ENCODE measurements around the gene QPCTL. TPM values are rescaled to one million over a fixed set of nuclear protein-coding genes. Genes with fewer than 3 reads are reported as not detected.
"Not testable (repeated sequence)": the region's sequence is repeated elsewhere in the genome, so short reads cannot be mapped to it uniquely, and the experiment has no call there.

QPCTL gene
- polyA plus RNA-seq, 1 of the 3 experiments (the other 2 are of a cell fraction) = 17.6 TPM

DNA sequence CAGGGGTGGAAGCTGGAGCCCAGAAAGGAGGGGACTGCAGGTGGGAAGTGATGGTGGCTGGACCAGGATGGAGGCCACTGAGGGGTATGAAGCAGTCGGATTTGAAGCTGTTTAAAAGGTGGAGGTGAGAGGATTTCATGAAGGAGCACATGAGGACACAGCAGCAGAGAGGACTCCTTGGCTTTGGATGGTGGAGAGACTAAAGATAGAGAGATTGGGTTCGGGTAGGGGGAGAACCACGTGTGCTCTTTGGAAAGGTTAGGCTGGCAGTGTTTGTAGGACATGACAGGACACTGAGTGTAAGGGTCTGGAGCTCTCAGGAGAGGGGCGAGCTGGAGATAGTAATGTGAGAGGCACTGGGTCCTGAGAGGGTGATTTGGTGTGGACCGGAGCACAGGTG is 9.6 kb upstream of the QPCTL start:
- DNase-seq = no peak
- Histone ChIP-seq H3K79me2 (ENCODE audit: insufficient read depth) (no peaks in the 10 kb centered on the region), H3K9me3 (no peaks in the 10 kb centered on the region), H3K27ac (ENCODE audit: low read depth in 2 of 2, low read length in 1 of 2) (no peak overlapping the region), H3K4me2 (no peak overlapping the region), H2AFZ (ENCODE audit: low read depth) (no peak overlapping the region), H4K20me1 (ENCODE audit: insufficient read depth) (no peaks in the 10 kb centered on the region), H3K36me3 (replicated peaks in 1 of 2; ENCODE audit: control insufficient read depth in 1 of 2, insufficient read depth in 2 of 2, low read length in 1 of 2) (peaks cover 26 to 30% of the 10 kb centered on the region in 2 experiments), H3K9ac (no peak overlapping the region), H3K4me3 (ENCODE audit: low read depth in 2 of 2, low read length in 1 of 2) (no peak overlapping the region), H3K4me1 (ENCODE audit: control insufficient read depth in 1 of 2, insufficient read depth in 2 of 2, low read depth in 1 of 2, low read length in 1 of 2) (peaks cover 0 to 7% of the 10 kb centered on the region in 2 experiments; a peak in 1 of 4 replicates), H3K27me3 (ENCODE audit: insufficient read depth) (no peaks in the 10 kb centered on the region), H3F3A (replicated peaks; ENCODE audit: insufficient read depth) (peaks cover 27% of the 10 kb centered on the region), H3K9me2 (no peaks in the 10 kb centered on the region)
- POLR2A ChIA-PET = interaction anchor here (0.6 to 1.1 kb wide), 2 partner anchors 11 to 187 kb away, joined by 3 to 4 read pairs; no protein-coding TSS in a partner anchor
- TF ChIP-seq, protein P1, sequence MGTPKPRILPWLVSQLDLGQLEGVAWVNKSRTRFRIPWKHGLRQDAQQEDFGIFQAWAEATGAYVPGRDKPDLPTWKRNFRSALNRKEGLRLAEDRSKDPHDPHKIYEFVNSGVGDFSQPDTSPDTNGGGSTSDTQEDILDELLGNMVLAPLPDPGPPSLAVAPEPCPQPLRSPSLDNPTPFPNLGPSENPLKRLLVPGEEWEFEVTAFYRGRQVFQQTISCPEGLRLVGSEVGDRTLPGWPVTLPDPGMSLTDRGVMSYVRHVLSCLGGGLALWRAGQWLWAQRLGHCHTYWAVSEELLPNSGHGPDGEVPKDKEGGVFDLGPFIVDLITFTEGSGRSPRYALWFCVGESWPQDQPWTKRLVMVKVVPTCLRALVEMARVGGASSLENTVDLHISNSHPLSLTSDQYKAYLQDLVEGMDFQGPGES (IDR thresholded peaks at IDR 0.05; ENCODE audit: low read depth, low read length) = no peak
- TF ChIP-seq SMC3 (IDR thresholded peaks at IDR 0.05; ENCODE audit: low read depth, low read length) = no peak
- no peak for TF ChIP-seq NRF1 (IDR thresholded peaks at IDR 0.05; ENCODE audit: low read depth, low read length)
- no peak for TF ChIP-seq EP300 (IDR thresholded peaks at IDR 0.05; ENCODE audit: borderline replicate concordance in 1 of 2, low read depth in 1 of 2, low read length in 1 of 2)
- TF ChIP-seq MEF2A (IDR thresholded peaks at IDR 0.05; ENCODE audit: borderline replicate concordance, low read depth) = no peak
- TF ChIP-seq FOXJ3 (CRISPR knock-in tag; IDR thresholded peaks at IDR 0.05) = no peak
- CTCF ChIA-PET = interaction anchor here (0.6 to 9.0 kb wide), 10 partner anchors 10 to 243 kb away, joined by 3 to 106 read pairs (median 4); partner anchors contain the start of genes GIPR, QPCTL, SIX5 and SNRPD2
- WGBS (ENCODE audit: low lambda C conversion rate) = 93% methylated on average over 5 of the region's 5 CpGs

DNA sequence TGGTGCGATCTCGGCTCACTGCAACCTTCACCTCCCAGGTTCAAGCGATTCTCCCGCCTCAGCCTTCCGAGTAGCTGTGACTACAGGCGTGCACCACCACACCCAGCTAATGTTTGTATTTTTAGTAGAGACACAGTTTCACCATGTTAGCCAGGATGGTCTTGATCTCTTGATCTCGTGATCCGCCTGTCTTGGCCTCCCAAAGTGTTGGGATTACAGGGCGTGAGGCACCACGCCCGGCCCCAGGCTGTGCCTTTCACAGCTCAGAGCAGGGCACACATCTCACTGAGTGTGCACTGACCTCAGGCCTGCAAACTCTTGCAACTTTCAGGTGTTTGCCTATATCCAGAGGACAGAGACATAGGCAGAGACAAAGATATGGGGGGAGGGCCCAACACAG is 7.4 kb upstream of the QPCTL start:
- H3K4me3 ChIP-seq (ENCODE audit: low read depth in 2 of 2, low read length in 1 of 2); H3K9me2 ChIP-seq; DNase-seq; H3K4me2 ChIP-seq; H3K27ac ChIP-seq (ENCODE audit: low read depth in 2 of 2, low read length in 1 of 2); H3K9me3 ChIP-seq; H2AFZ ChIP-seq (ENCODE audit: low read depth); H3K27me3 ChIP-seq (ENCODE audit: insufficient read depth); POLR2A ChIA-PET; H4K20me1 ChIP-seq (ENCODE audit: insufficient read depth); H3K9ac ChIP-seq; H3K4me1 ChIP-seq (ENCODE audit: control insufficient read depth in 1 of 2, insufficient read depth in 2 of 2, low read depth in 1 of 2, low read length in 1 of 2): not testable (repeated sequence)
- WGBS (ENCODE audit: low lambda C conversion rate) = 97% methylated on average over 11 of the region's 11 CpGs
- Histone ChIP-seq H3K36me3 (replicated peaks in 1 of 2; ENCODE audit: control insufficient read depth in 1 of 2, insufficient read depth in 2 of 2, low read length in 1 of 2) (peaks cover 32 to 38% of the 10 kb centered on the region in 2 experiments), H3K79me2 (ENCODE audit: insufficient read depth) (peaks cover 14% of the 10 kb centered on the region; the same call in 1 of the 2 replicates), H3F3A (replicated peaks; ENCODE audit: insufficient read depth) (peaks cover 20% of the 10 kb centered on the region)
- CTCF ChIA-PET = interaction anchor here (1.0 to 9.0 kb wide), 4 partner anchors 7 to 272 kb away, joined by 3 to 106 read pairs (median 3); partner anchors contain the start of genes QPCTL and SNRPD2

DNA sequence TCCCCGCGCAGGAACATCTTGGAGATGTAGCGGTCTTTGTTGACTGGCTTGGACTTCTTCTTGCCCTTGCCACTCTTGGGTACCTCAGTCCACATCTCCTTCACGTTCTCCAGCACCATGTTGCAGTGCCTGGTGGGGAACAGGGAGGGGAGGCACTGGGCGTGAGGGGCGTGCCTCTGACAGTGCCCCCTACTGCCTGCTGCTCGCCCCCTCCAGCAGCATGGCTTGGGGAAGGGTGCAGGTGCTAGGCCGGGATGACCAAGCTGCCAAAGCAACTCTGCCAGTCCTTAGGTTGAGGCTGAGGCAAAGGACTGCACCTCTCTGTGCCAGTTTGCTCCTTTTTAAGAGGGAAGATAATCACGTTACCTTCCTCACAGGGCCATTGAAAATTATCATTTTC is 4.9 kb upstream of the QPCTL start:
- H3K9ac ChIP-seq = no peak overlapping the region
- ChIA-PET CTCF (interaction anchor here (0.9 kb wide), 1 partner anchor 10 kb away, joined by 3 read pairs; no protein-coding TSS in a partner anchor), POLR2A (no interaction called here)
- no peak overlapping the region for H3K4me3 ChIP-seq (ENCODE audit: low read depth in 2 of 2, low read length in 1 of 2)
- DNase-seq = no peak
- peaks cover 22% of the 10 kb centered on the region for H3F3A ChIP-seq (replicated peaks; ENCODE audit: insufficient read depth)
- no peaks in the 10 kb centered on the region for H3K27me3 ChIP-seq (ENCODE audit: insufficient read depth)
- peaks cover 29% of the 10 kb centered on the region for H3K79me2 ChIP-seq (ENCODE audit: insufficient read depth)
- H3K4me2 ChIP-seq = no peak overlapping the region
- H4K20me1 ChIP-seq (ENCODE audit: insufficient read depth) = no peaks in the 10 kb centered on the region
- H3K36me3 ChIP-seq (replicated peaks in 1 of 2; ENCODE audit: control insufficient read depth in 1 of 2, insufficient read depth in 2 of 2, low read length in 1 of 2) = peaks cover 32 to 38% of the 10 kb centered on the region in 2 experiments
- WGBS (ENCODE audit: low lambda C conversion rate) = 91% methylated on average over 7 of the region's 9 CpGs
- no peak overlapping the region for H3K27ac ChIP-seq (ENCODE audit: low read depth in 2 of 2, low read length in 1 of 2)
- H2AFZ ChIP-seq (ENCODE audit: low read depth) = no peak overlapping the region
- H3K9me2 ChIP-seq = no peaks in the 10 kb centered on the region
- peaks cover 0 to 3% of the 10 kb centered on the region in 2 experiments; a peak in 1 of 4 replicates for H3K4me1 ChIP-seq (ENCODE audit: control insufficient read depth in 1 of 2, insufficient read depth in 2 of 2, low read depth in 1 of 2, low read length in 1 of 2)
- no peaks in the 10 kb centered on the region for H3K9me3 ChIP-seq
- TF ChIP-seq NFIC (IDR thresholded peaks at IDR 0.05; ENCODE audit: borderline replicate concordance) (no peak), FOSL2 (IDR thresholded peaks at IDR 0.05; ENCODE audit: borderline replicate concordance, low read depth) (no peak), GABPA (IDR thresholded peaks at IDR 0.05; ENCODE audit: low read depth) (no peak), GATA2 (CRISPR knock-in tag; IDR thresholded peaks at IDR 0.05) (no peak), RAD21 (IDR thresholded peaks at IDR 0.05; ENCODE audit: low read length) (no peak), FOXJ3 (CRISPR knock-in tag; IDR thresholded peaks at IDR 0.05) (no peak), JUND (IDR thresholded peaks at IDR 0.05) (no peak), RFX5 (IDR thresholded peaks at IDR 0.05; ENCODE audit: low read length) (no peak), SIN3A (IDR thresholded peaks at IDR 0.05; ENCODE audit: borderline replicate concordance, low read depth, low read length) (no peak)
- TF ChIP-seq, protein P2, sequence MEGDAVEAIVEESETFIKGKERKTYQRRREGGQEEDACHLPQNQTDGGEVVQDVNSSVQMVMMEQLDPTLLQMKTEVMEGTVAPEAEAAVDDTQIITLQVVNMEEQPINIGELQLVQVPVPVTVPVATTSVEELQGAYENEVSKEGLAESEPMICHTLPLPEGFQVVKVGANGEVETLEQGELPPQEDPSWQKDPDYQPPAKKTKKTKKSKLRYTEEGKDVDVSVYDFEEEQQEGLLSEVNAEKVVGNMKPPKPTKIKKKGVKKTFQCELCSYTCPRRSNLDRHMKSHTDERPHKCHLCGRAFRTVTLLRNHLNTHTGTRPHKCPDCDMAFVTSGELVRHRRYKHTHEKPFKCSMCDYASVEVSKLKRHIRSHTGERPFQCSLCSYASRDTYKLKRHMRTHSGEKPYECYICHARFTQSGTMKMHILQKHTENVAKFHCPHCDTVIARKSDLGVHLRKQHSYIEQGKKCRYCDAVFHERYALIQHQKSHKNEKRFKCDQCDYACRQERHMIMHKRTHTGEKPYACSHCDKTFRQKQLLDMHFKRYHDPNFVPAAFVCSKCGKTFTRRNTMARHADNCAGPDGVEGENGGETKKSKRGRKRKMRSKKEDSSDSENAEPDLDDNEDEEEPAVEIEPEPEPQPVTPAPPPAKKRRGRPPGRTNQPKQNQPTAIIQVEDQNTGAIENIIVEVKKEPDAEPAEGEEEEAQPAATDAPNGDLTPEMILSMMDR (IDR thresholded peaks at IDR 0.05) = no peak; the same call in 1 of the 2 replicates
- TF ChIP-seq, protein P3, sequence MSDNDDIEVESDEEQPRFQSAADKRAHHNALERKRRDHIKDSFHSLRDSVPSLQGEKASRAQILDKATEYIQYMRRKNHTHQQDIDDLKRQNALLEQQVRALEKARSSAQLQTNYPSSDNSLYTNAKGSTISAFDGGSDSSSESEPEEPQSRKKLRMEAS (IDR thresholded peaks at IDR 0.05; ENCODE audit: low read depth) = no peak
- TF ChIP-seq, protein P4, sequence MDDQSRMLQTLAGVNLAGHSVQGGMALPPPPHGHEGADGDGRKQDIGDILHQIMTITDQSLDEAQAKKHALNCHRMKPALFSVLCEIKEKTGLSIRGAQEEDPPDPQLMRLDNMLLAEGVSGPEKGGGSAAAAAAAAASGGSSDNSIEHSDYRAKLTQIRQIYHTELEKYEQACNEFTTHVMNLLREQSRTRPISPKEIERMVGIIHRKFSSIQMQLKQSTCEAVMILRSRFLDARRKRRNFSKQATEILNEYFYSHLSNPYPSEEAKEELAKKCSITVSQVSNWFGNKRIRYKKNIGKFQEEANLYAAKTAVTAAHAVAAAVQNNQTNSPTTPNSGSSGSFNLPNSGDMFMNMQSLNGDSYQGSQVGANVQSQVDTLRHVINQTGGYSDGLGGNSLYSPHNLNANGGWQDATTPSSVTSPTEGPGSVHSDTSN (IDR thresholded peaks at IDR 0.05) = no peak
- TF ChIP-seq, protein P5, sequence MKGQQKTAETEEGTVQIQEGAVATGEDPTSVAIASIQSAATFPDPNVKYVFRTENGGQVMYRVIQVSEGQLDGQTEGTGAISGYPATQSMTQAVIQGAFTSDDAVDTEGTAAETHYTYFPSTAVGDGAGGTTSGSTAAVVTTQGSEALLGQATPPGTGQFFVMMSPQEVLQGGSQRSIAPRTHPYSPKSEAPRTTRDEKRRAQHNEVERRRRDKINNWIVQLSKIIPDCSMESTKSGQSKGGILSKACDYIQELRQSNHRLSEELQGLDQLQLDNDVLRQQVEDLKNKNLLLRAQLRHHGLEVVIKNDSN (IDR thresholded peaks at IDR 0.05; ENCODE audit: borderline replicate concordance, low read depth) = no peak

Data from SK-N-SH (cell line).